GM19324 (cell line): ENCODE measurements around the gene NEIL1.
"Not testable (repeated sequence)": the region's sequence is repeated elsewhere in the genome, so short reads cannot be mapped to it uniquely, and the experiment has no call there.

Experiments
- ATAC-seq: cut with Tn5 transposase; IDR thresholded peaks from one replicate; pipeline ENCODE4 v1.9.1; 2021; ENCODE audit warnings: mild to moderate bottlenecking, moderate library complexity; ENCODE audit not compliant: unreplicated experiment, low FRiP score

NEIL1 gene

DNA sequence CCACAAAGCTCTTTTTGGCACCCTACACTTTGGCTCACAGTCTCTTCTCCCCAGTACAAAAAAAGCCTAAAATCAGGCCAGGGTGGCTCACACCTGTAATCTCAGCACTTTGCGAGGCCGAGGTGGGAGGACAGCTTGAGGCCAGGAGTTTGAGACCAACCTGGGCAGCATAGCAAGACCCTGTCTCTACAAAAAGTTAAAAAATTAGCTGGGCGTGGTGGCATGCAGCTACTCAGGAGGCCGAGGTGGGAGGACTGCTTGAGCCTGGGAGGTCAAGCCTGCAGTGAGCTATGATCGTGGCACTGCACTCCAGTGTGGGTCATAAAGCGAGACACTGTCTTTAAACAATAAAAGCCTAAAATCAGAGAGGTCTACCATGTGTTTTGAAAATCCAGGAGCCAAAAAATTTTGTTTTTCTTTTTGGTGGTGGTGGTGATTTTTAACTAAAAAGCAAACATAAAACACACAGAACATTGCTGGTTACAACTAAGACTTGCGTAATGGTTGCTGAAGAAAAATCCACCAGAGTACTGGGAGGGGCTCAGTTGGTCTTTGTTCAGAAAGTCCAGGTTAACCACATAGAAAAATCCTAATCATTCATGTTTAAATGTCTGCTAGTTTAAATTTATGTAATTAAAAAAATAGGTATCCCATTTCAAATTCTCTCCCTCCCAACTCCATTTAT, 23.2 kb downstream of the NEIL1 start:
- ATAC-seq: no peak

DNA sequence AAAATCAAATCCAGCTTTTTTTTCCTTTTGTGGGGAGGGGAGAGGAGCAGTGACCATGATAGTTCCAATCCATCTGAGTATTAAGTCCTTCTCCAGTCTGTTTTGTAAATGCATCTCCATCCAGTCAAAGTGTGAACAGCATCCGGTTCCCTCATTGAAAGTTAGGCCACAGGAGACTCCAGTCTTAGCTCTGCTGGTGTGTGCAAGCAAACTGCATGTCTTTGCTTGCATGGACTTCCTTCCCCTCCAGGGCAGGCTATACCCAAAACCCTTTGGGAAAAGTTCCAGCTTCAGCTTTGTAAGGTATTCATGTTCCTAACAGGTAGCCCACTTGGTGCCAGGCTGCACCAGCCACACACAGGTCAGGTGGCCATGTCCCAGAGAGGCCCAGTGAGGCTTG, 24.6 kb downstream of the NEIL1 start:
- no peak for ATAC-seq

DNA sequence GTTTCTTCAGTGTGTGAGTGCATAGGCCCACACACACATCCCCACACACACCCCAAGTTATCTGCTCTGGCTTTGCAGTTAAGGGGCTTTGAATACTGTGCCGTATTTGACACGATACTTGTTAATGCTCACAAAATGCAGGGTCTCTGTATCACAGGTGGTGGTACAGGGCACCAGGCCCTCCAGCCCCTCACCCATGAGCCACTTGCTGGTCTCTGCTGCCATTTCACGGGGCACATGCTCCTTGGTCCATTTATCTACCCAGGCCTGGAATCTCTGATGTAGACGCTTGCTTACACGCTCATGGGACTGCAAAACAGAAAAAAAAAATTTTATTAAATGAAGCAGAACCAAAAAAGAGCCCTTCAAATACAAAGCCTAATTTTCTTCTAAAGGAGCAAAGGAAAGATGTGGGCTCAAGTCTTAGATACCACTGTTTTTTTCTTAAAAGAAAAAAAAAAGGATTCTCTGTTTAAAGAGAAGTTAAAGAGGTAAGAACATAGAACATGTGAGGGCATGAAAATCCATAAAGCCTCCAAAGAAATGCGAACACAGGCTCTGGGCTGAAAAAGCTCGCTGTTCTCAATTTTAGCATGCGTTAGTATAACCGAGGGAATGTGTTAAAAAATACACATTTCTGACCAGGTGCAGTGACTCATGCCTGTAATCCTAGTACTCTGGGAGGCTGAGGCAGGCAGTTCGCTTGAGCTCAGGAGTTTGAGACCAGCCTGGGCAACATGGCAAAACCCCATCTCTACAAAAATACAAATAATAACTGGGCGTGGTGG, 25.3 kb downstream of the NEIL1 start:
- no peak for ATAC-seq

DNA sequence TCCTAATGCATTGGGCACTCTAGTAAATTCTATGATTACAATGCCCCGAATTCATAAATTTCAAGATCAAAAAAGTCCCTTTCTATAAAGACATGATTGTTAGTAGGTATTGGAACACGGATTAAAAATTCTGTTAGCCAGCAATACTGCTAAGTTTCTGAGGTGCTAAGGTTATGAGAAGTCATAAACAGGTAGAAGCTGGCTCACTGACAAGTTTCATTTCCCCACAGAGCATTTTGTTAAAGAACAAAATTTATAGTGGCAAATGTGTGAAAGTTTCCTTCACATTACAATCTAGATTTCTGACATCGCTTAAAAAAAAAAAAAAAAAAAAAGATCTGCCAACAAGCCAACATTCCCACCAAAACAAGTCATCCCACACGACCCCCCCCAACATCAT, 33.9 kb downstream of the NEIL1 start:
- no peak for ATAC-seq

DNA sequence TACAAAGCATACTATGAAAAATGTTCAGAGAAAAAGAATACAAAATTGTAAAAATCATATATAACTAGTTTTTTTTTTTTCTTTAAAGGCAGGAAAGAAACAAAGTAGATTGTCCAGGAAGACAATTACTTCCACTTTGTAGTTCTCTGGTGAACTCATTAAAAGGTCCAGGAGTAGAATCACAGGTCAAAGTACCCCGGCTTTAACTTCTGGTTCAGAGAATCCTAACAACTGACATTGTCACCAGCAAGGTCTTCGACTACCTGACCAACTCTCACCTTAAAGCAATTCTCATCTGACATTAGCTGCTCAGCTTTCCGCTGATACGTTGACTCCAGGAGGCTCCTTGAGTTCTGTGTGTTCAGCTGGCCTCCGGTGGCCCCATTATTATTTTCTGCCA, 37.1 kb downstream of the NEIL1 start:
- not testable (repeated sequence) for ATAC-seq

DNA sequence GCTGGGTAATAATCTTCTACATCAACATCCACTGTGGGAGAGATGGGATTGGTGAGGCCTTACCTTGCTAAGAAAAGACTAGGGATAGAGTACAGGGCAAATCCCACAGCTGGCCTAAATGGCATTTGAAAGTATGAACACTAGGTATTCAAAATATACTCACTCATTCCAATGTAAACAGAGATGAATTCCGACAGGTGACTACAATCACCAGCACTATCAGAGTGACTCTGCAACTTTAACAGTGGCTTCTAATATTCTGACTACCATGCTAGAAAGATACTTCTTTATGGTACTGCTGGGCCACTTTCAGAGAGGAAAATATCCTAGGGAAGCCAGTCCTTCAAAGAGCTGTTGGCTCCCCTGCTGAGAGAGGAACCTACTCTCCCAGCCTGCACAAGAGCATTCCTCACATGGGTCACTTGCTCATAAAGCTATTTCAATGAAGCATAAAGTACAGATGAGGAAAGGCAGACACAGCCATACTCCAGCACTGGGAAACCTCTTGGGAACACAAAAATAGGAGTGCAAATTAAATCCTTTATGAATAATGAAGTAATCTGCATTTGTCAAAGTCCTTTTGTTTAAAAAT, 43.0 kb downstream of the NEIL1 start:
- ATAC-seq: no peak

DNA sequence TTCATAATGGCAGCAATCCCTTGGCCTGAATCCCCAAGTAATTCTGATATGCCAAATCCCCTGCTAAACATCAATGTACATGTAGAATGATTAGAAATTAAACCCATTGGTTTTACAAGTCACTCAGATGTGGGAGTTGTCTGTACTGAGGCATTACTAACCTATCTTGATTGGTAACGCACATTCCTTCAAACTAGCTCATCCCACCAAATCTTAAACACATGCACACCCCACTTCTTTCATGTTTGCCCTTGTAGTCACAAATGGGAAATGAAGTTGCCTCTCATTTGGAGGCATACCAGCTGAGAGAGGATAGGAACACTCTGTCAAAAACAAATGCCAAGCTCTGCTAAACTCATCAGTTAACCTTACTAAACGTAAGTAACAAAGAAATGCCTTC, 50.7 kb downstream of the NEIL1 start:
- no peak for ATAC-seq

DNA sequence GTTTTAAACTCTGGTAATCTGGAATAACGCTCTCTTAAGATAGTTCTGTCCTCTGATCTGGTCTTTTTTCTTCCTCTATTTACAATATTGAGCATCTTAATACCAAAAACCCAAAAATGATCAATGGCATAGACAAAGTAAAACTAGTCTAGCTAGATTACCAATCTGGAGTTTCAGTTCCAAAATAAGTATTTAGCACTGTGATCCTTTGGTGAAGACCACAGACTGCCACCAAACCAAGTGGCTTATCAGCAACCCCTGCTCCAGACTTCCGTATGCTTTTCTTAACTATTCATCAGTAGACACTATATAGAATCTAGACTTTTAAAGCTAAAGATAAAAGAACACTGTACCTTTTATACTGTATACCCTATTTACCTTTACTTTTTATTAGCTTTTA, 57.1 kb downstream of the NEIL1 start:
- ATAC-seq: no peak
